Neuronal stem cell (in vitro differentiated cells): Measurements from ENCODE around the gene SDC3.
"Not testable (repeated sequence)": the region's sequence is repeated elsewhere in the genome, so short reads cannot be mapped to it uniquely, and the experiment has no call there.

Experiments used
- DNase-seq: peaks from one replicate; pipeline ENCODE4 v3.0.0-alpha.2; 2013; ENCODE audit warnings: low spot score
- H2AFZ ChIP-seq: one replicate; pipeline ENCODE4 v1.6.1; 2013; ENCODE audit warnings: mild to moderate bottlenecking, low read length, inconsistent platforms
- H2AK5ac ChIP-seq: 2 replicates; pipeline ENCODE4 v1.6.1; 2013; ENCODE audit warnings: low read depth, mild to moderate bottlenecking, inconsistent platforms, low read length, moderate library complexity, mixed read lengths
- H2BK120ac ChIP-seq: 2 replicates; pipeline ENCODE4 v1.6.1; 2013; ENCODE audit warnings: low read depth, mild to moderate bottlenecking, inconsistent platforms, low read length, moderate library complexity, mixed read lengths
- H2BK12ac ChIP-seq: one replicate; pipeline ENCODE4 v1.6.1; 2013; ENCODE audit warnings: low read length, inconsistent platforms
- H2BK15ac ChIP-seq: 2 replicates; pipeline ENCODE4 v1.6.1; 2013; ENCODE audit warnings: mild to moderate bottlenecking, low read length, inconsistent platforms, mixed read lengths
- H2BK5ac ChIP-seq: one replicate; pipeline ENCODE4 v1.6.1; 2013; ENCODE audit warnings: inconsistent platforms, mild to moderate bottlenecking, low read length, moderate library complexity
- H3K14ac ChIP-seq: one replicate; pipeline ENCODE4 v1.6.1; 2013; ENCODE audit warnings: low read length, inconsistent platforms
- H3K18ac ChIP-seq: 2 replicates; pipeline ENCODE4 v1.6.1; 2013; ENCODE audit warnings: low read length, inconsistent platforms
- H3K23ac ChIP-seq: 2 replicates; pipeline ENCODE4 v1.6.1; 2013; ENCODE audit warnings: low read depth, mild to moderate bottlenecking, mixed read lengths, low read length, inconsistent platforms; ENCODE audit not compliant: poor library complexity
- H3K27ac ChIP-seq: replicated peaks from 3 replicates; pipeline ENCODE4 v1.5.1; 2013; ENCODE audit warnings: low read length, inconsistent platforms
- H3K27me3 ChIP-seq, 3 experiments: 2 replicates each; pipeline ENCODE4 v1.6.1; 2013; ENCODE audit warnings: low read length in 3 of 3, mild to moderate bottlenecking in 2 of 3, inconsistent platforms in 1 of 3, low read depth in 1 of 3, mixed read lengths in 1 of 3, moderate library complexity in 1 of 3; ENCODE audit not compliant: control insufficient read depth in 3 of 3, insufficient read depth in 3 of 3
- H3K36me3 ChIP-seq, 2 donors: replicated peaks in 1 of 2; 2 replicates each; pipeline ENCODE4 v1.6.1; 2013; ENCODE audit warnings: low read length in 2 of 2; ENCODE audit not compliant: control insufficient read depth in 2 of 2, insufficient read depth in 2 of 2
- H3K4ac ChIP-seq: 2 replicates; pipeline ENCODE4 v1.6.1; 2013; ENCODE audit warnings: inconsistent platforms, mild to moderate bottlenecking, low read length, moderate library complexity
- H3K4me1 ChIP-seq, 2 donors: 1 replicate in 1 of 2; 2 replicates in 1 of 2; pipeline ENCODE4 v1.6.1; 2013; ENCODE audit warnings: low read length in 2 of 2, low read depth in 1 of 2; ENCODE audit not compliant: control insufficient read depth in 2 of 2, insufficient read depth in 1 of 2
- H3K4me2 ChIP-seq: one replicate; pipeline ENCODE4 v1.6.1; 2013; ENCODE audit warnings: mild to moderate bottlenecking, low read length, inconsistent platforms; ENCODE audit not compliant: insufficient read depth, poor library complexity, severe bottlenecking
- H3K4me3 ChIP-seq, 2 donors: 2 replicates each; pipeline ENCODE4 v1.5.1; 2013; ENCODE audit warnings: low read length in 2 of 2, mild to moderate bottlenecking in 2 of 2, inconsistent platforms in 1 of 2, moderate library complexity in 1 of 2
- H3K79me1 ChIP-seq: one replicate; pipeline ENCODE4 v1.6.1; 2013; ENCODE audit warnings: low read depth, mild to moderate bottlenecking, inconsistent platforms, low read length, moderate library complexity
- H3K9ac ChIP-seq: one replicate; pipeline ENCODE4 v1.6.1; 2013; ENCODE audit warnings: mild to moderate bottlenecking, low read depth, low read length, inconsistent platforms; ENCODE audit not compliant: poor library complexity
- H3K9me3 ChIP-seq, 2 donors: replicated peaks in 1 of 2; 2 replicates each; pipeline versions ENCODE3 to v1.6.1; 2013; ENCODE audit warnings: low read length in 2 of 2, mild to moderate bottlenecking in 2 of 2, inconsistent platforms in 1 of 2, low read depth in 1 of 2, mixed read lengths in 1 of 2, moderate library complexity in 1 of 2; ENCODE audit not compliant: control insufficient read depth in 2 of 2, insufficient read depth in 1 of 2
- H4K8ac ChIP-seq: one replicate; pipeline ENCODE4 v1.6.1; 2013; ENCODE audit warnings: low read depth, mild to moderate bottlenecking, inconsistent platforms, low read length, moderate library complexity
- H4K91ac ChIP-seq: one replicate; pipeline ENCODE4 v1.6.1; 2013; ENCODE audit warnings: low read length, low read depth, mild to moderate bottlenecking, inconsistent platforms; ENCODE audit not compliant: poor library complexity
- WGBS, 2 donors: extraction: QIAGEN DNeasy Blood & Tissue Kit; methylation state at CpG; one replicate each; pipeline ENCODE4 v1.1.7; 2013; ENCODE audit warnings: missing lambda C conversion rate in 2 of 2, mixed read lengths in 1 of 2; ENCODE audit not compliant: insufficient read length in 2 of 2, insufficient replicate concordance in 1 of 2; ENCODE audit errors: extremely low coverage in 2 of 2; 5-methylcytosine and 5-hydroxymethylcytosine counted together

SDC3 gene

GRCh38 chr1:30949487-30949838 is 40.9 kb upstream of the SDC3 start:
- not testable (repeated sequence) for H2BK15ac ChIP-seq, H3K9me3 ChIP-seq, H3K4me2 ChIP-seq, H2BK5ac ChIP-seq, H4K8ac ChIP-seq, H3K9ac ChIP-seq, H3K14ac ChIP-seq, H3K27me3 ChIP-seq, H3K4me1 ChIP-seq, H3K79me1 ChIP-seq, H2BK12ac ChIP-seq, H2AFZ ChIP-seq, DNase-seq, H4K91ac ChIP-seq, H3K4me3 ChIP-seq, H3K18ac ChIP-seq, H3K4ac ChIP-seq, H2BK120ac ChIP-seq, H2AK5ac ChIP-seq, H3K27ac ChIP-seq, H3K23ac ChIP-seq
- no CpG with 5 or more reads among the region's 1 CpG for WGBS, 2 donors
- peaks cover 47 to 94% of the 10 kb centered on the region in 2 donors for H3K36me3 ChIP-seq

- DNase-seq, H3K4me3 ChIP-seq, H2BK15ac ChIP-seq, H4K8ac ChIP-seq, H3K9me3 ChIP-seq, H2BK12ac ChIP-seq, H3K79me1 ChIP-seq, H3K4me2 ChIP-seq, H4K91ac ChIP-seq, H2AK5ac ChIP-seq, H3K27ac ChIP-seq, H3K4me1 ChIP-seq, H2BK5ac ChIP-seq, H2AFZ ChIP-seq, H3K14ac ChIP-seq, H3K18ac ChIP-seq, H3K9ac ChIP-seq, H3K23ac ChIP-seq, H2BK120ac ChIP-seq, H3K27me3 ChIP-seq, H3K4ac ChIP-seq: not testable (repeated sequence)
- no CpG with 5 or more reads among the region's 5 CpGs for WGBS, 2 donors
- peaks cover 43 to 94% of the 10 kb centered on the region in 2 donors for H3K36me3 ChIP-seq
Observed at GRCh38 chr1:30948813-30949486, 40.4 kb upstream of the SDC3 start.

DNA sequence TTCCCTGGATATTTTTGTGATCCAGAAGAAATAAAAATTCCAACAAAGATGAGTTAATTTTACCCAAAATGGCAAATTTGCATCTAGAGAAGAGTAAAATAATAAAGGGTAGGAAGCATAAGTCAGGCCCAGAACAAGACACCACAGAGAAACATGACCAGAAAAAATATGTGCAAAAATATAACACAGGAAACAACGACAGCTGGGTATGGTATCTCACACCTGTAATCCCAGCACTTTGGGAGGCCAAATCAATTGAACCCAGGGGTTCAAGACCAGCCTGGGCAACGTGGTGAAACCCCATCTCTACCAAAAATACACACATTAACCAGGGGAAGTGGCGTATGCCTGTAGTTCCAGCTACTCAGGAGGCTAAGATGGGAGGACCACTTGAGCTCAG is 39.7 kb upstream of the SDC3 start:
- Histone ChIP-seq H3K4me1 (no peaks in the 10 kb centered on the region), H3K23ac (no peak overlapping the region), H4K91ac (no peak overlapping the region), H3K27ac (no peak overlapping the region), H2AK5ac (no peak overlapping the region), H3K4me2 (no peak overlapping the region), H2BK15ac (no peak overlapping the region), H3K4ac (no peak overlapping the region), H3K36me3 (peaks cover 38 to 94% of the 10 kb centered on the region in 2 donors), H3K79me1 (no peaks in the 10 kb centered on the region), H2AFZ (no peak overlapping the region), H3K14ac (no peak overlapping the region), H3K9me3 (no peaks in the 10 kb centered on the region), H4K8ac (no peak overlapping the region), H2BK120ac (no peak overlapping the region), H3K18ac (no peak overlapping the region), H3K9ac (no peak overlapping the region), H2BK5ac (no peak overlapping the region), H2BK12ac (no peak overlapping the region), H3K27me3 (no peaks in the 10 kb centered on the region), H3K4me3 (no peak overlapping the region)
- no CpG with 5 or more reads among the region's 3 CpGs for WGBS, 2 donors
- DNase-seq: no peak

GRCh38 chr1:30947212-30947611 is 38.7 kb upstream of the SDC3 start:
- Histone ChIP-seq H2BK120ac (no peak overlapping the region), H3K23ac (no peak overlapping the region), H3K27ac (no peak overlapping the region), H2BK5ac (no peak overlapping the region), H3K27me3 (no peaks in the 10 kb centered on the region), H3K9me3 (no peaks in the 10 kb centered on the region), H3K18ac (no peak overlapping the region), H3K36me3 (peaks cover 38 to 92% of the 10 kb centered on the region in 2 donors), H3K14ac (no peak overlapping the region), H3K79me1 (no peaks in the 10 kb centered on the region), H4K8ac (no peak overlapping the region), H3K4ac (no peak overlapping the region), H3K4me1 (no peaks in the 10 kb centered on the region), H2AK5ac (no peak overlapping the region), H2BK15ac (no peak overlapping the region), H4K91ac (no peak overlapping the region), H3K4me3 (no peak overlapping the region), H3K4me2 (no peak overlapping the region), H2AFZ (no peak overlapping the region), H2BK12ac (no peak overlapping the region), H3K9ac (no peak overlapping the region)
- no peak for DNase-seq
